Measurements from ENCODE around the gene BBS4. TPM values are rescaled to one million over a fixed set of nuclear protein-coding genes. Genes with fewer than 3 reads are reported as not detected.
"Not testable (repeated sequence)": the region's sequence is repeated elsewhere in the genome, so short reads cannot be mapped to it uniquely, and the experiment has no call there.

Gene BBS4
- total and polyA plus RNA-seq, 2 donors from 2014 or later = 17.2 to 29.3 TPM

- intact Hi-C loops (cut with DNase I) = no loop called here
- H3K27me3 ChIP-seq (ENCODE audit: control insufficient read depth, insufficient read depth, low read length) = no peaks in the 10 kb centered on the region
- H3K27ac ChIP-seq (ENCODE audit: low read depth in 2 of 2, low read length in 2 of 2) = no peak overlapping the region
- peaks cover 0 to 4% (median 0%) of the 10 kb centered on the region in 3 donors for H3K4me1 ChIP-seq (ENCODE audit: control insufficient read depth in 2 of 3, insufficient read depth in 2 of 3, low read depth in 1 of 3, low read length in 3 of 3)
- no peak for FAIRE-seq
- TF ChIP-seq, protein P1, sequence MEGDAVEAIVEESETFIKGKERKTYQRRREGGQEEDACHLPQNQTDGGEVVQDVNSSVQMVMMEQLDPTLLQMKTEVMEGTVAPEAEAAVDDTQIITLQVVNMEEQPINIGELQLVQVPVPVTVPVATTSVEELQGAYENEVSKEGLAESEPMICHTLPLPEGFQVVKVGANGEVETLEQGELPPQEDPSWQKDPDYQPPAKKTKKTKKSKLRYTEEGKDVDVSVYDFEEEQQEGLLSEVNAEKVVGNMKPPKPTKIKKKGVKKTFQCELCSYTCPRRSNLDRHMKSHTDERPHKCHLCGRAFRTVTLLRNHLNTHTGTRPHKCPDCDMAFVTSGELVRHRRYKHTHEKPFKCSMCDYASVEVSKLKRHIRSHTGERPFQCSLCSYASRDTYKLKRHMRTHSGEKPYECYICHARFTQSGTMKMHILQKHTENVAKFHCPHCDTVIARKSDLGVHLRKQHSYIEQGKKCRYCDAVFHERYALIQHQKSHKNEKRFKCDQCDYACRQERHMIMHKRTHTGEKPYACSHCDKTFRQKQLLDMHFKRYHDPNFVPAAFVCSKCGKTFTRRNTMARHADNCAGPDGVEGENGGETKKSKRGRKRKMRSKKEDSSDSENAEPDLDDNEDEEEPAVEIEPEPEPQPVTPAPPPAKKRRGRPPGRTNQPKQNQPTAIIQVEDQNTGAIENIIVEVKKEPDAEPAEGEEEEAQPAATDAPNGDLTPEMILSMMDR (IDR thresholded peaks at IDR 0.05; ENCODE audit: borderline replicate concordance, extremely low read depth, insufficient read depth) = no peak
- H3K9me3 ChIP-seq (ENCODE audit: control insufficient read depth in 2 of 3, insufficient read depth in 1 of 3, low read length in 3 of 3) = no peaks in the 10 kb centered on the region
- no peak for DNase-seq
- no peak overlapping the region for H3K4me3 ChIP-seq (ENCODE audit: low read length in 3 of 3)
- peaks cover 0 to 9% (median 5%) of the 10 kb centered on the region in 3 donors for H3K36me3 ChIP-seq (ENCODE audit: control insufficient read depth in 2 of 3, insufficient read depth in 3 of 3, low read length in 3 of 3)
- H3K9ac ChIP-seq (ENCODE audit: low read length in 3 of 3) = no peak overlapping the region
Measured at GRCh38 chr15:72727154-72727553, 41.1 kb downstream of the BBS4 start.

GRCh38 chr15:72728249-72728648, 42.2 kb downstream of the BBS4 start:
- DNase-seq; H3K27me3 ChIP-seq (ENCODE audit: control insufficient read depth, insufficient read depth, low read length); H3K9ac ChIP-seq (ENCODE audit: low read length in 3 of 3); H3K27ac ChIP-seq (ENCODE audit: low read depth in 2 of 2, low read length in 2 of 2); H3K4me1 ChIP-seq (ENCODE audit: control insufficient read depth in 2 of 3, insufficient read depth in 2 of 3, low read depth in 1 of 3, low read length in 3 of 3); intact Hi-C loops (cut with DNase I); FAIRE-seq; H3K9me3 ChIP-seq (ENCODE audit: control insufficient read depth in 2 of 3, insufficient read depth in 1 of 3, low read length in 3 of 3); H3K4me3 ChIP-seq (ENCODE audit: low read length in 3 of 3): not testable (repeated sequence)
- H3K36me3 ChIP-seq (ENCODE audit: control insufficient read depth in 2 of 3, insufficient read depth in 3 of 3, low read length in 3 of 3) = peaks cover 0 to 13% (median 5%) of the 10 kb centered on the region in 3 donors

GRCh38 chr15:72728821-72729220, 42.8 kb downstream of the BBS4 start:
- Histone ChIP-seq H3K27me3 (ENCODE audit: control insufficient read depth, insufficient read depth, low read length) (no peaks in the 10 kb centered on the region), H3K9me3 (ENCODE audit: control insufficient read depth in 2 of 3, insufficient read depth in 1 of 3, low read length in 3 of 3) (no peaks in the 10 kb centered on the region), H3K4me3 (ENCODE audit: low read length in 3 of 3) (no peak overlapping the region), H3K9ac (ENCODE audit: low read length in 3 of 3) (no peak overlapping the region), H3K27ac (ENCODE audit: low read depth in 2 of 2, low read length in 2 of 2) (no peak overlapping the region), H3K4me1 (ENCODE audit: control insufficient read depth in 2 of 3, insufficient read depth in 2 of 3, low read depth in 1 of 3, low read length in 3 of 3) (peaks cover 0 to 4% (median 0%) of the 10 kb centered on the region in 3 donors), H3K36me3 (ENCODE audit: control insufficient read depth in 2 of 3, insufficient read depth in 3 of 3, low read length in 3 of 3) (peaks cover 0 to 13% (median 5%) of the 10 kb centered on the region in 3 donors)
- DNase-seq (no peak), FAIRE-seq (no peak)
- intact Hi-C loops (cut with DNase I) = no loop called here
- TF ChIP-seq, protein P1 (IDR thresholded peaks at IDR 0.05; ENCODE audit: borderline replicate concordance, extremely low read depth, insufficient read depth) = no peak

DNA sequence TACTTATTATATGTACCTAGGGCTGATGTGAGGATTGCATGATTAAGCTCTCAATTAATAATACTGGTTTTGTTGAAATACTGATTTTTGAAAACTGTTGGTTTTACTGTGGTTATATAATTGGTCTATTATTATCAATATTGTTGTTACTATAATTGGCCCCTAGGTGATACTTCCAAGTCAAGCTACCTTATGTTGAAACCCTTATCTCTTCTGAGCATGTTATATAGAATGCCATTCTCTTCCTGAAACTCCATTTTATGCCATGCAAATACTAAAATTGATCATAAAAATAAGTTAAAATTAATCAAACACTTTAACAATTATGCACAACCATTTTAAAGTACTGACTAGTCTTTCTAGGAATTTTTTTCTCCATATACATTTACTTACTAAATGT, 46.1 kb downstream of the BBS4 start:
- Histone ChIP-seq H3K36me3 (ENCODE audit: control insufficient read depth in 2 of 3, insufficient read depth in 3 of 3, low read length in 3 of 3) (peaks cover 3 to 24% (median 13%) of the 10 kb centered on the region in 3 donors), H3K27me3 (ENCODE audit: control insufficient read depth, insufficient read depth, low read length) (no peaks in the 10 kb centered on the region), H3K9ac (ENCODE audit: low read length in 3 of 3) (no peak overlapping the region), H3K9me3 (ENCODE audit: control insufficient read depth in 2 of 3, insufficient read depth in 1 of 3, low read length in 3 of 3) (no peaks in the 10 kb centered on the region), H3K4me1 (ENCODE audit: control insufficient read depth in 2 of 3, insufficient read depth in 2 of 3, low read depth in 1 of 3, low read length in 3 of 3) (no peaks in the 10 kb centered on the region), H3K4me3 (ENCODE audit: low read length in 3 of 3) (no peak overlapping the region), H3K27ac (ENCODE audit: low read depth in 2 of 2, low read length in 2 of 2) (no peak overlapping the region)
- FAIRE-seq (no peak), DNase-seq (no peak)
- intact Hi-C loops (cut with DNase I) = no loop called here
- TF ChIP-seq, protein P1 (IDR thresholded peaks at IDR 0.05; ENCODE audit: borderline replicate concordance, extremely low read depth, insufficient read depth) = no peak

Measured in kidney (tissue), 14 donors.